Common myeloid progenitor, CD34-positive (primary cell): ENCODE data around the gene CAVIN3.

Experiments used
- CTCF ChIA-PET: fragments of 350-600 bp; sonication (Branson Sonifier 250); formaldehyde crosslinking; loops from one replicate; lab custom pipeline; 2021; ENCODE audit warnings: antibody characterized with exemption; lab: Charles Lee
- POLR2A ChIA-PET: fragments of 350-600 bp; sonication (Branson Sonifier 250); formaldehyde crosslinking; loops from one replicate; lab custom pipeline; 2021; ENCODE audit warnings: antibody characterized with exemption; lab: Charles Lee
- DNase-seq, 3 donors: peaks; one replicate each; pipeline versions ENCODE4 v3.0.0 to v3.0.0-alpha.2; 2013
- H3K27ac ChIP-seq, 2 experiments: 1 replicate in 1 of 2; 2 replicates in 1 of 2; pipeline ENCODE4 v1.7.0; 2013; ENCODE audit warnings: inconsistent platforms in 2 of 2, low read length in 2 of 2, mild to moderate bottlenecking in 2 of 2, low read depth in 1 of 2, moderate library complexity in 1 of 2; ENCODE audit not compliant: severe bottlenecking in 2 of 2, insufficient read depth in 1 of 2, poor library complexity in 1 of 2
- H3K27me3 ChIP-seq, 5 experiments: replicated peaks in 2 of 5; 1 replicate in 3 of 5; 2 replicates in 2 of 5; pipeline versions ENCODE4 v1.6.1 to v1.7.0; 2013; ENCODE audit warnings: low read length in 4 of 5, mild to moderate bottlenecking in 2 of 5, moderate library complexity in 2 of 5, inconsistent platforms in 1 of 5; ENCODE audit not compliant: insufficient read depth in 5 of 5, control insufficient read depth in 4 of 5
- H3K36me3 ChIP-seq, 4 experiments: 1 replicate in 2 of 4; 2 replicates in 2 of 4; pipeline versions ENCODE4 v1.6.1 to v1.7.0; 2013; ENCODE audit warnings: low read length in 3 of 4, control low read depth in 1 of 4, mild to moderate bottlenecking in 1 of 4; ENCODE audit not compliant: control insufficient read depth in 4 of 4, insufficient read depth in 4 of 4
- H3K4me1 ChIP-seq, 4 experiments: 1 replicate in 3 of 4; 2 replicates in 1 of 4; pipeline versions ENCODE4 v1.6.1 to v1.7.1; 2013; ENCODE audit warnings: low read length in 3 of 4, mild to moderate bottlenecking in 3 of 4, control low read depth in 1 of 4, inconsistent platforms in 1 of 4, moderate library complexity in 1 of 4; ENCODE audit not compliant: control insufficient read depth in 4 of 4, insufficient read depth in 4 of 4; ENCODE audit errors: control extremely low read depth in 1 of 4
- H3K4me3 ChIP-seq, 7 experiments: 1 replicate in 4 of 7; 2 replicates in 3 of 7; pipeline versions ENCODE4 v1.5.1 to v1.7.0; 2013; ENCODE audit warnings: mild to moderate bottlenecking in 7 of 7, low read length in 6 of 7, moderate library complexity in 6 of 7, inconsistent platforms in 2 of 7, low read depth in 2 of 7, control low read depth in 1 of 7; ENCODE audit not compliant: insufficient read depth in 4 of 7, control insufficient read depth in 1 of 7; ENCODE audit errors: extremely low read depth in 1 of 7
- H3K9me3 ChIP-seq, 5 experiments: 1 replicate in 4 of 5; 2 replicates in 1 of 5; pipeline versions ENCODE4 v1.6.1 to v1.7.1; 2013; ENCODE audit warnings: low read length in 4 of 5, mild to moderate bottlenecking in 2 of 5, inconsistent platforms in 1 of 5, low read depth in 1 of 5, moderate library complexity in 1 of 5; ENCODE audit not compliant: control insufficient read depth in 4 of 5, insufficient read depth in 2 of 5; ENCODE audit errors: control extremely low read depth in 1 of 5
- WGBS: methylation state at CpG from one replicate; pipeline ENCODE4 v1.1.5; 2013; ENCODE audit not compliant: insufficient coverage; 5-methylcytosine and 5-hydroxymethylcytosine counted together

The CAVIN3 gene

DNA sequence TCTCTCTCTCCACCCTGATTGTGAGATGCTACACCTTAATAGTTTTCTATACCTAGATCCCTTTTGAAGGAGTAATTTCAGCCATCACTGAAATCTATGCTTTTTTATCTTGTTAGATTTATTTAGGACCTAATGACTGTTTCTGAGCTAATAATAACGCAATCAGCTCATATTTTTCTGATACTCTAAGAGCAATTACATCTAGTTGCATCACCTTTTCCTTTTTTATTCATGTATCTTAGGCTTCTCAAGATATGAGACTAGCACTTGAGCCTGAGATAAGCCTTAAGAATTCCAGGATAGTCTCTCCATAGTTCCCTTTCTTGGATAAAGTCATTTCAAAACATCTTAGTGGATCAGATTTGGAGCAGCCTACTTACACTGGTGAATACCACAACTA is 25.1 kb upstream of the CAVIN3 start:
- no peaks in the 10 kb centered on the region for H3K9me3 ChIP-seq
- ChIA-PET POLR2A (interaction anchor here (0.6 kb wide), 1 partner anchor 1970 kb away, joined by 4 read pairs; no protein-coding TSS in a partner anchor), CTCF (interaction anchor here (1.4 to 2.5 kb wide), 3 partner anchors 9 to 29 kb away, joined by 3 to 12 read pairs (median 9); no protein-coding TSS in a partner anchor)
- peaks cover 0 to 2% (median 0%) of the 10 kb centered on the region in 5 experiments for H3K27me3 ChIP-seq
- no peaks in the 10 kb centered on the region for H3K4me1 ChIP-seq
- H3K36me3 ChIP-seq, result no peaks in the 10 kb centered on the region
- DNase-seq, result no peak
- H3K27ac ChIP-seq, result no peak overlapping the region
- whole genome bisulfite sequencing, result no CpG with 5 or more reads among the region's 1 CpG
- no peak overlapping the region for H3K4me3 ChIP-seq

DNA sequence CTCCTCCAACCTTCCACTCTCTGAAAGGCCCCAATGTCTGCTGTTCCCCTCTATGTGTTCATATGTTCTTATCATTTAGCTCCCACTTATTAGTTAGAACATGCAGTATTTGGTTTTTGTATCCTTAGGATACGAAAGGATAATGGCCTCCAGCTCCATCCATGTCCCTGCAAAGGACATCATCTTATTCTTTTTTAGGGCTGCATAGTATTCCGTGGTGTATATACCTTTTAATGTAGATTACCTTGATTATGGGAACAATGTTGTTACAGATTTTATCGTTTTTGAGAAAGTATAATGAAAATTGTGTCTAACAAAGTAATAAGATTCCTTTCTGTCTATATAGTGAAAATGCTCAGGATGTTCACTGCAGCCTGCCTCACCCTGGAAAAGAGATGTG is 16.0 kb upstream of the CAVIN3 start:
- no peak for DNase-seq
- Histone ChIP-seq H3K27me3 (peaks cover 2 to 13% (median 6%) of the 10 kb centered on the region in 5 experiments), H3K36me3 (no peaks in the 10 kb centered on the region), H3K9me3 (no peaks in the 10 kb centered on the region), H3K27ac (no peak overlapping the region), H3K4me3 (no peak overlapping the region), H3K4me1 (no peaks in the 10 kb centered on the region)
- CTCF ChIA-PET, result interaction anchor here (1.5 kb wide), 1 partner anchor 17 kb away, joined by 5 read pairs; no protein-coding TSS in a partner anchor
- POLR2A ChIA-PET, result no interaction called here
- 90% methylated on average over 2 of the region's 3 CpGs for WGBS

DNA sequence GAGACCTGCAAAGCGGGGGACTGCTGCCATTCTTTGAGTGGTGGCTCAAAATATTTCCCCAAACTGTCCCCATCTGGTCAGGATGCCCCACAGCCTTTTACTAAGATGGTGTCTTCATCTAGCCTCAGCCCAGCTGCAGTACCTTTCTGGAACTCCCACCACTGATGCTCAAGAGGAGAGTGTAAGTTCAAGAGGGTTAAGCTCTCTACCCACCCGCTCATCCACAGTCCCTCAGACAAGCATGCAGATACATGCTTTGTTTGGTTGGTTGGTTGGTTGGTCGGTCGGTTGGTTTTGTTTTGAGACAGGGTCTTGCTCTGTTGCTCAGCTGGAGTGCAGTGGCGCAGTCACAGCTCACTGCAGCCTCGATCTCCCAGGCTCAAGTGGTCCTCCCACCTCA is 14.5 kb upstream of the CAVIN3 start:
- Histone ChIP-seq H3K4me3 (no peak overlapping the region), H3K4me1 (no peaks in the 10 kb centered on the region), H3K27ac (no peak overlapping the region), H3K9me3 (no peaks in the 10 kb centered on the region), H3K27me3 (peaks cover 2 to 15% (median 6%) of the 10 kb centered on the region in 5 experiments), H3K36me3 (no peaks in the 10 kb centered on the region)
- ChIA-PET CTCF (interaction anchor here (1.5 kb wide), 1 partner anchor 18 kb away, joined by 5 read pairs; no protein-coding TSS in a partner anchor), POLR2A (no interaction called here)
- DNase-seq, result no peak
- WGBS, result no CpG with 5 or more reads among the region's 6 CpGs

DNA sequence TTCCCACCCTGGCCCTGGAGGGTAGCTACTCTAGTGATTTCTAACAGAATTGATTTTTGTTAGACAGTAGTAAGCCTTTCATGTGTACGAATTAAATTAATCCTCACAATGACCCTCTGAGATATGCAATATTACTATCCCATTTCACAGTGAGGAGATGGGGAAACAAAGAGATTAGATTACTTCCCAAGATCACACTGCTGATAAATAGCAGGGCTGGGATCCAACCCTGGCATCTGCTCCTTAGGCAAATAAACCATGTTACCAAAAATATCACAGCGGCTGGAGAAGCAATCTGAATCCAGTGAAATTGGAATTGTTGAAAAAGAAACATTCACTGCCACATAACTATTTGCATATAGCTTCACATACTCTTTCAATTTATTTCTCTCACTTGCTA is 12.8 kb upstream of the CAVIN3 start:
- H3K4me3 ChIP-seq, result no peak overlapping the region
- no peak overlapping the region for H3K27ac ChIP-seq
- no peaks in the 10 kb centered on the region for H3K36me3 ChIP-seq
- no CpG with 5 or more reads among the region's 2 CpGs for WGBS
- DNase-seq, result no peak
- no peaks in the 10 kb centered on the region for H3K4me1 ChIP-seq
- POLR2A ChIA-PET, result no interaction called here
- CTCF ChIA-PET, result interaction anchor here (0.6 to 1.2 kb wide), 2 partner anchors 23 to 35 kb away, joined by 3 to 5 read pairs; no protein-coding TSS in a partner anchor
- H3K27me3 ChIP-seq, result peaks cover 0 to 12% (median 7%) of the 10 kb centered on the region in 5 experiments
- no peaks in the 10 kb centered on the region for H3K9me3 ChIP-seq

DNA sequence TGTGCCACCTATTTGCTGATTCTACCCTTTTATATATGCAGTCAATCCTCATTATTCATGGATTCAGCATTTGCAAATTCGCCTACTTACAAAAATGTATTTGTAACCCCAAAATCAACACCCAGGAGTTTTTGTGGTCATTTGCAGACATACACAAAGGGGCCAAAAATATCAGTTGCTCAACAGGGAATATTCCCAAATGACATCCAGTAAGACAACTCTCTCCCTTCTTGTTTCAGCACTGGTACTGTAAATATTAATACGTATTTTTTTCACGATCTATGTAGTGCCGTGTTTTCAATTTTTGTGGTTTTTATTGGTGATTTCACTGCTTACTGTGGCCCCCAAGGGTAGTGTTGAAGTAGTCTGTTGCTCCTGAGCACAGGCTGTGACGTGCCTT is 11.8 kb upstream of the CAVIN3 start:
- H3K27ac ChIP-seq, result no peak overlapping the region
- H3K4me3 ChIP-seq, result no peak overlapping the region
- no peaks in the 10 kb centered on the region for H3K4me1 ChIP-seq
- no peaks in the 10 kb centered on the region for H3K9me3 ChIP-seq
- POLR2A ChIA-PET, result no interaction called here
- 94% methylated on average over 2 of the region's 5 CpGs for WGBS
- no peak for DNase-seq
- H3K36me3 ChIP-seq, result no peaks in the 10 kb centered on the region
- CTCF ChIA-PET, result no interaction called here
- H3K27me3 ChIP-seq, result peaks cover 0 to 12% (median 7%) of the 10 kb centered on the region in 5 experiments

DNA sequence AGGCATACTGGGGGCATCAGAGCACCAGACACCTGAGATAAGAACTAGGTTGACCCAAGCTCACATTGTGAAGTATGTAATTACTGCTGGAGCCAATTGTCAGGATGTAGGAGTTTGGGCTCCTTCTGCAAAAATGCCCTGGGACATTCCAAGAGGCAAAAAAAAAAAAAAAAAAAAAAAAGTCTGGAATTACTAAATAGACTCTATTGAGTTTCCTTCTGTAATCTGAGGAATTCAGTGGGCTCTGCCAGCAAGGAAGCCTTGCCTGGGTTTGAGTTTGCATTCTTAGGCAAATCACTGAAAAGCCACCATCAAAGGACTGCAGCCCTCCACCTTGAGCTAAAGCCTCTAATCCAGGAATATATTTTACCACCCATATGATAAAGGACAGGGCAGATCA is 8.0 kb upstream of the CAVIN3 start:
- POLR2A ChIA-PET, result no interaction called here
- Histone ChIP-seq H3K9me3 (no peaks in the 10 kb centered on the region), H3K36me3 (no peaks in the 10 kb centered on the region), H3K27me3 (peaks cover 0 to 11% (median 9%) of the 10 kb centered on the region in 5 experiments), H3K4me1 (no peaks in the 10 kb centered on the region), H3K4me3 (no peak overlapping the region), H3K27ac (no peak overlapping the region)
- CTCF ChIA-PET, result interaction anchor here (1.7 kb wide), 1 partner anchor 11 kb away, joined by 4 read pairs; no protein-coding TSS in a partner anchor
- DNase-seq, result no peak

DNA sequence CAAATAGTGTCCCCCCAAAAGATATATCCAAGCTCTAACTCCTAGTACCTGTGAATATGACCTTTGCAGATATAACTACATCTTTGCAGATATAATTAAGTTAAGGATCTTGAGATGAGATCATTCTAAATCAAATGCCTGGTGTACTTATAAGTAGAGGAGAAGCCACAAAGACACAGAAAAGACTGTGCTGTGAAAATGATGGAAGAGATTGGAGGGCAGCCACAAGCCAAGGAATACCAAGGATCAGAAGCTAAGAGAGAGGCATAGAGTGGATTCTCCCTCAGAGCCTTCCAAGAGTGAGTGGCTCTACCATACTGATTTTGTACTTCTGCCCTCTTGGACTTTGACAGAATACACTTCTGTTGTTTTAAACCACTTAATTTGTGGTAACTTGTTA is 7.5 kb upstream of the CAVIN3 start:
- POLR2A ChIA-PET, result interaction anchor here (0.6 kb wide), 1 partner anchor 960 kb away, joined by 3 read pairs; no protein-coding TSS in a partner anchor
- CTCF ChIA-PET, result no interaction called here
- no peak for DNase-seq

More for the DNA sequence above, 7.5 kb upstream of the CAVIN3 start:
- Histone ChIP-seq H3K36me3 (no peaks in the 10 kb centered on the region), H3K4me3 (no peak overlapping the region), H3K27me3 (peaks cover 0 to 11% (median 8%) of the 10 kb centered on the region in 5 experiments), H3K4me1 (no peaks in the 10 kb centered on the region), H3K27ac (no peak overlapping the region), H3K9me3 (no peaks in the 10 kb centered on the region)
